ENCODE results near the gene ICAM5. TPM values are rescaled to one million over a fixed set of nuclear protein-coding genes. Genes with fewer than 3 reads are reported as not detected.

The ICAM5 gene
- total RNA-seq, 2 experiments from 2014 or later, result 5.0 to 5.3 TPM

DNA sequence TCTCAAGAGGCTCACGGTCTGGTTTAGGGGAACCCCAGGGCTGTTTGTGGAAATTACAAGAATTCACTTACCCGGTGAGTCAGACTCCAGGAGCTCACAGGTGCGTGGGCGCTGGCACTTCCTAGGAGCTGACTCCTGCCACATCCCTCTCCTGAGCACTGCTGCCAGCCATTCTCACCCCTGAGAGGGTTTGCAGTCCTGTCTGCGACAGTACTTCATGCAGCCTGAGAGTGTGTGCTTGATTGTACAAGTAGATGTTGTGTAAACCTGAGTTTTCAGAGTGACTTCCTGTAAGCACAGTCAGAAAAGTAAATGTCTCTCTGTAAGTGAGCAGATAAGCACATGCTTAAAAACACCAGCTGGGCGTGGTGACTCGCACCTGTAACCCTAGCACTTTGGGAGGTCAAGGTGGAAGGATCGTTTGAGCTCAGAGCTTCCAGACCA is 29.6 kb upstream of the ICAM5 start:
- TF ChIP-seq, protein P1, sequence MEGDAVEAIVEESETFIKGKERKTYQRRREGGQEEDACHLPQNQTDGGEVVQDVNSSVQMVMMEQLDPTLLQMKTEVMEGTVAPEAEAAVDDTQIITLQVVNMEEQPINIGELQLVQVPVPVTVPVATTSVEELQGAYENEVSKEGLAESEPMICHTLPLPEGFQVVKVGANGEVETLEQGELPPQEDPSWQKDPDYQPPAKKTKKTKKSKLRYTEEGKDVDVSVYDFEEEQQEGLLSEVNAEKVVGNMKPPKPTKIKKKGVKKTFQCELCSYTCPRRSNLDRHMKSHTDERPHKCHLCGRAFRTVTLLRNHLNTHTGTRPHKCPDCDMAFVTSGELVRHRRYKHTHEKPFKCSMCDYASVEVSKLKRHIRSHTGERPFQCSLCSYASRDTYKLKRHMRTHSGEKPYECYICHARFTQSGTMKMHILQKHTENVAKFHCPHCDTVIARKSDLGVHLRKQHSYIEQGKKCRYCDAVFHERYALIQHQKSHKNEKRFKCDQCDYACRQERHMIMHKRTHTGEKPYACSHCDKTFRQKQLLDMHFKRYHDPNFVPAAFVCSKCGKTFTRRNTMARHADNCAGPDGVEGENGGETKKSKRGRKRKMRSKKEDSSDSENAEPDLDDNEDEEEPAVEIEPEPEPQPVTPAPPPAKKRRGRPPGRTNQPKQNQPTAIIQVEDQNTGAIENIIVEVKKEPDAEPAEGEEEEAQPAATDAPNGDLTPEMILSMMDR (IDR thresholded peaks at IDR 0.05), result no peak
- Mint-ChIP-seq H3K4me1 (ENCODE audit: low read depth) (peaks cover 32% of the 10 kb centered on the region), H3K4me3 (peak overlapping the region; percentile 24), H3K36me3 (ENCODE audit: low read depth) (peaks cover 36% of the 10 kb centered on the region), H3K27ac (peak overlapping the region; percentile 92), H3K9me3 (no peaks in the 10 kb centered on the region), H3K27me3 (no peaks in the 10 kb centered on the region)
- ATAC-seq (peak; percentile 68), DNase-seq (peak; percentile 86)
- CTCF ChIA-PET, result interaction anchor here (0.7 to 8.6 kb wide), 22 partner anchors 10 to 293 kb away, joined by 3 to 168 read pairs (median 4); partner anchors contain the start of genes CDC37, ICAM1, ICAM5 and RAVER1
- POLR2A ChIA-PET, result interaction anchor here (0.7 to 4.0 kb wide), 24 partner anchors 10 to 160 kb away, joined by 3 to 42 read pairs (median 4); partner anchors contain the start of genes DNMT1, ICAM1, ICAM5 and PDE4A
- intact Hi-C loops (cut with micrococcal nuclease), result no loop called here

GRCh38 chr19:10262771-10263170 is 27.0 kb upstream of the ICAM5 start:
- TF ChIP-seq, protein P1 (IDR thresholded peaks at IDR 0.05), result no peak
- Mint-ChIP-seq H3K4me1 (ENCODE audit: low read depth) (peaks cover 30% of the 10 kb centered on the region), H3K4me3 (no peak overlapping the region), H3K36me3 (ENCODE audit: low read depth) (peaks cover 19% of the 10 kb centered on the region), H3K27me3 (no peaks in the 10 kb centered on the region), H3K9me3 (no peaks in the 10 kb centered on the region), H3K27ac (no peak overlapping the region)
- POLR2A ChIA-PET, result interaction anchor here (2.6 kb wide), 1 partner anchor 126 kb away, joined by 7 read pairs; no protein-coding TSS in a partner anchor
- no peak for ATAC-seq
- intact Hi-C loops (cut with micrococcal nuclease), result no loop called here
- DNase-seq, result no peak
- CTCF ChIA-PET, result interaction anchor here (8.6 kb wide), 1 partner anchor 123 kb away, joined by 168 read pairs; no protein-coding TSS in a partner anchor

DNA sequence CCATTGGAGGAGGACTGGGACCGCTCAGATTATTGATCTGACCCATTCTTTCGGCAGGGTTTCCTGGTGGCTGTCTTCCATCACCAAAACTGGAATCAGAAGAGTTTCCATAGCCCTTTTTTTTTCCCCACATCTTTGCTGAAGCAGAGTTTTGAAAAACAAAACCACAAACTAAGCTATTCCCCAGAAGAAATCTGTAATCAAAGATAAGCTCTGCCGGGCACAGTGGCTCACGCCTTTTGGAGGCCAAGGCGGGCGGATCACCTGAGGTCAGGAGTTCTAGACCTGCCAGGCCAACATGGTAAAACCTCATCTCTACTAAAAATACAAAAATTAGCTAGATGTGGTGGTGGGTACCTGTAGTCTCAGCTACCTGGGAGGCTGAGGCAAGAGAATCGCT is 23.0 kb upstream of the ICAM5 start:
- ChIA-PET CTCF (interaction anchor here (5.8 to 8.8 kb wide), 2 partner anchors 7 to 120 kb away, joined by 75 to 286 read pairs; partner anchors contain the start of gene TYK2), POLR2A (interaction anchor here (1.5 to 1.6 kb wide), 2 partner anchors 114 to 121 kb away, joined by 3 read pairs; partner anchors contain the start of gene TYK2)
- Mint-ChIP-seq H3K27me3 (no peaks in the 10 kb centered on the region), H3K9me3 (no peaks in the 10 kb centered on the region), H3K4me1 (ENCODE audit: low read depth) (peaks cover 8% of the 10 kb centered on the region), H3K4me3 (no peak overlapping the region), H3K36me3 (ENCODE audit: low read depth) (peaks cover 3% of the 10 kb centered on the region), H3K27ac (no peak overlapping the region)
- TF ChIP-seq, protein P1 (IDR thresholded peaks at IDR 0.05), result no peak
- intact Hi-C loops (cut with micrococcal nuclease), result no loop called here
- no peak for ATAC-seq
- no peak for DNase-seq

DNA sequence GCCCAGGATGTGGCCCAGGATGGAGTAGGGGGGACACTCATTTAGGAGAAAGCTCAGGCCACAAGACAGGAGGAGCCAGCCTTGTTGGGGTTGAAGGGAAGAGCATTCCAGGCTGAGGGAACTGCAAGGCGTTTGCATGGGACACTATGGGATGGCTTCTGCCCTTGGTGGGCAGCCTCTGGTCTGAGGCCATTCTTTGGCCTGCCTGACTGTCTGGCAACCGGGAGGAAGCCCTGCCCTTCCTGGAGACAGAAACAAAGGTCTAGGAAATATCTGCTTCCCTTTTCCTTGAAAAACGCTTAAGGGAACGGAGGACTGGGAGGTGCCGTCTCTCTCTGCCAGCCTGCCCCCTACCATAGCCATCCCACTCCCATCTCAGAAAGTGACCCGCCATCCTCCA is 21.7 kb upstream of the ICAM5 start:
- TF ChIP-seq, protein P1 (IDR thresholded peaks at IDR 0.05), result no peak
- DNase-seq, result no peak
- Mint-ChIP-seq H3K4me3 (no peak overlapping the region), H3K27ac (no peak overlapping the region), H3K9me3 (no peaks in the 10 kb centered on the region), H3K27me3 (no peaks in the 10 kb centered on the region), H3K36me3 (ENCODE audit: low read depth) (peaks cover 15% of the 10 kb centered on the region), H3K4me1 (ENCODE audit: low read depth) (peaks cover 16% of the 10 kb centered on the region)
- ATAC-seq, result no peak
- intact Hi-C loops (cut with micrococcal nuclease), result no loop called here
- POLR2A ChIA-PET, result interaction anchor here (1.1 to 1.5 kb wide), 2 partner anchors 9 to 112 kb away, joined by 3 to 5 read pairs; partner anchors contain the start of gene TYK2
- CTCF ChIA-PET, result interaction anchor here (0.7 to 8.8 kb wide), 7 partner anchors 8 to 118 kb away, joined by 3 to 286 read pairs (median 4); partner anchors contain the start of genes ICAM5, RAVER1 and TYK2

Measured in activated CD8-positive, alpha-beta T cell treated with anti-CD3 and anti-CD28 coated beads for 36 hours (primary cell).